GM18909 (cell line): ENCODE measurements around the gene FNIP2.
"Not testable (repeated sequence)": the region's sequence is repeated elsewhere in the genome, so short reads cannot be mapped to it uniquely, and the experiment has no call there.

Experiments used
- ATAC-seq: cut with Tn5 transposase; IDR thresholded peaks from one replicate; pipeline ENCODE4 v1.9.1; 2021; ENCODE audit warnings: mild to moderate bottlenecking; ENCODE audit not compliant: unreplicated experiment, poor library complexity

The FNIP2 gene

DNA sequence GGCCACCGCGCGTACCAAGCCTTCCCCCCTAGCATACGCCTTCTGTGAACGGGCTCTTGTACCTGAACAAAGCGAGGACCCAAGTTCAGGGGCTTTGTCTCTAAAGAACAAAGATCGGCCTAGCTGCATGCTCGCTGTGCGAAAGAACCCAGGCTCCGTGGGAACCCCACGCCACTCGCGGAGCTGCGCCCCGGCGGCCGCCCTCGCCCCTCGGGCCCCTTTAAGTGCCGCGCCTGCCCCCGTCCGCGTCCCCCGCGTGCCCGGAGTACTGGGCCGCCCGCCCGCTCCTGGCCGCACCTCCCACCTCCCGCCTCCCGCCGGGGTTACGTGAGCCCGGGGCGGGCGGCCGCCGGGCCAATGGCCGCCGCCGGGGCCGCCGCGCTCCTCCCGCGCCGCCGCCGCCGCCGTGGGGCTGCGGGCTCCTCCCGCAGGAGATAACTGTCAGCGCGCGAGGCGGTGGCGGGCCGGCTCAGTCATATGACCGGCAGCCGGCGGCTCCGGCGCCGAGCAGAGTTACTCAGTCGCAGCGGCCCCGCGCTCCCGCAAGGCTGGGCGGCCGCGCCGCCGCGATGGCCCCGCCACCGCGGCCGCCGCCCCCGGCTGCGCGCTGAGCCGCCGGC is at the start of gene FNIP2:
FNIP2 (plus strand) TSS at position 472 of the 620 bp plus-strand sequence. CDS start 187 bp downstream, outside the sequence.
- peak; percentile 81 for ATAC-seq

DNA sequence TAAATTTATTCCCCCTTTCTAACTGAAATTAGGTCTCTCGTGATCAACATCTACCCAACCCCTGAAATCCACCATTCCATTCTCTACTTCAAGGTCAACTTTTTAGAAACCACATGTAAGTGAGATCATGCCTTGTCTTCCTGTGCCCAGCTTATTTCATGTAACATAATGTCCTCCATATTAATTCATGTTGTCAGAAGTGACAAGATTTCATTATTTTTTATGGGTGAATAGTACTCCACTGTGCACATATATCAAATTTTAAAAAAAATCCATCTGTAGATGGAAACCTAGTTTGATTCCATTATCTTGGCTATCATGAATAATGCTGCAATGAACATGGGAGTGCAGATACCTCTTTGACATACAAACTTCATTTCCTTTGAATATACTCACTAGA is 47.1 kb upstream of the FNIP2 start:
- no peak for ATAC-seq

DNA sequence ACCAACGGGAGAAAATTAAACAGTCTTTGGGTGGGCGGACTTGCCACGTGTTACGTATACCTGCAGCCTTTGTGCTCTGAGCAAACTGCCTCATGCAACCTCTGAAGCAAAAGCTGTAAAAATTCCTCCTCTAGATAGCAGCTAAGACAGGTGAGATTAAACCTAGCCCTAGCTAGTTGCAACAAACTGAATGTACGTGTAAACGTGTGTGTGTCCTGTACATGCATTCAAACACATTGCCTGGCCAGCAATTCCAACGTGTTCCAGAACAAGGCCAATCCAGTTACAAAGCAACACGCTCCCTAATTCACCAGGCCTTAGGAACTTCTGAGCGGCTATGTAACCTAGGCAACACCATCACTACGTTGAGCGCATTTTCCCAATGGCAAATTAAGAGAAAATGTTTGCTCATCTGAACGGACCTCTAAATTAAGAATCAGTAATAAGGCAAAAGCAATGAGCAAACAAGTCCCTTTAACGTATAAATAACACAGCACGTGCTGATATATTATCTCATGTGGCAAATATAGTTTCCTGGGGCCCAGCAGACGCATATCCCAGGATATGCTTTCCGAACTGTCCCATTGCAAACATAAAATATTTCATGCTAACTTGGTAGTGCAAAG is 46.4 kb upstream of the FNIP2 start:
- peak; percentile 18 for ATAC-seq

- ATAC-seq, result peak; percentile 98
Observed at GRCh38 chr4:158722917-158723793, 45.7 kb upstream of the FNIP2 start, which contains the start of gene PPID. TSS of gene PPID (minus strand) at chr4:158723396. CDS start at chr4:158723288, 108 bp downstream.

GRCh38 chr4:158724637-158725036 is 44.2 kb upstream of the FNIP2 start:
- ATAC-seq, result no peak

DNA sequence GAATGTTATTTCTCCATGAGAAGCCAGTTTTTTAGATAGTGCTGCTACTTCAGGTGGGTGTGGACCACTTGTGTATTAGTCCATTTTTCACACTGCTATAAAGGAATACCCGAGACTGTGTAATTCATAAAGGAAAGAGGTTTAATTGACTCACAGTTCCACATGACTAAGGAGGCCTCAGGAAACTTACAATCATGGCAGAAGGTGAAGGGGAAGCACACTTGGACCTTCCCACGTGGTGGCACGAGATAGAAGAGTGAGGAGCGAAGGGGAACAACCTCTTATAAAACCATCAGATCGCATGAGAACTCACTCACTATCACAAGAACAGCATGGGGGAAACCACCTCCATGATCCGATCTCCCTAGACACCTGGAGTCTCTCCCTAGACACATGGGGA is 42.2 kb upstream of the FNIP2 start:
- no peak for ATAC-seq

GRCh38 chr4:158728236-158728635 is 40.6 kb upstream of the FNIP2 start:
- ATAC-seq, result no peak

GRCh38 chr4:158729716-158730559 is 38.9 kb upstream of the FNIP2 start:
- ATAC-seq, result peak; percentile 92

GRCh38 chr4:158738866-158739265 is 30.0 kb upstream of the FNIP2 start:
- ATAC-seq, result no peak

GRCh38 chr4:158739600-158739999 is 29.2 kb upstream of the FNIP2 start:
- no peak for ATAC-seq

GRCh38 chr4:158741326-158742021 is 27.4 kb upstream of the FNIP2 start:
- no peak for ATAC-seq

DNA sequence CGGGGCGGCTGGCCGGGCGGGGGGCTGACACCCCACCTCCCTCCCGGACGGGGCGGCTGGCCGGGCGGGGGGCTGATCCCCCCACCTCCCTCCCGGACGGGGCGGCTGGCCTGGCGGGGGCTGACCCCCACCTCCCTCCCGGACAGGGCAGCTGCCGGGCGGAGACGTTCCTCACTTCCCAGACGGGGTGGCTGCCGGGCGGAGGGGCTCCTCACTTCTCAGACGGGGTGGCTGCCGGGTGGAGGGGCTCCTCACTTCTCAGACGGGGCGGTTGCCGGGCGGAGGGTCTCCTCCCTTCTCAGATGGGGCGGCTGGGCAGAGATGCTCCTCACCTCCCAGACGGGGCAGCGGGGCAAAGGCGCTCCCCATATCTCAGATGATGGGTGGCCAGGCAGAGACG is 22.3 kb upstream of the FNIP2 start:
- not testable (repeated sequence) for ATAC-seq

GRCh38 chr4:158750379-158750778 is 18.4 kb upstream of the FNIP2 start:
- no peak for ATAC-seq

DNA sequence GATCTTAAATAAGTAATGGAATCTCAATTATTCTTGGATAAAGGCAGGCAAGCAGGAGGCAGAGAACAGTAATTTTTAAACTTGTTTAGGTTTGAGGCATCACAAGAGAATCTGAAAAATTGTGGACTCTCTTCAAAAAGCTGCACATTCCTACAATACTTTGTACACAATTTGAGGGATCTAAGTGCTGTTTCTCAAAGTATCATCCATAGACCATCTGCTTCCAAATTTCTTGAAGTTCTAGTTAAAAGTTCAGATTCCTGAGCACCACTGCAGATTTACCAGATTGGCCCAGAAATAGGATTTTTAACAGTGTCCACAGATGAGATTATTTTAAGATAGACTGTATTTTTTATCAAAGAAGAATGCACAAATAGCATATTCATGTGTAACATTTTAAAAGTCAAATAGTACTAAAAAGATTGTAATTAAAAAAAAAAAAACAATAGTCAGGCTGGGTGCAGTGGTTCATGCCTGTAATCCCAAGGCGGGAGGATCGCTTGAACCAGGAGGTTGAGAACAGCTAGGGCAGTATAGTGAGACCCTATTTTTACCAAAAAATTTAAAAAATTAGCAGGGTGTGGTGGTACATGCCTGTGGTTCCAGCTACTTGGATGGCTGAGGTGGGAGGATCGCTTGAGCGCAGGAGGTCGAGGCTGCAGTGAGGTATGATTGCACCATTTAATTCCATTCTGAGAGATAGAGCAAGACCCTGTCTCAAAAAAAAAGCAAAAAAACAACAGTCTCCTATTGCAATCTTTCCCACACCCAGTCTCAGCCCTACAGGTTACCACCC is 14.2 kb upstream of the FNIP2 start:
- ATAC-seq, result no peak

- not testable (repeated sequence) for ATAC-seq
Observed at GRCh38 chr4:158755819-158756218, 13.0 kb upstream of the FNIP2 start.

DNA sequence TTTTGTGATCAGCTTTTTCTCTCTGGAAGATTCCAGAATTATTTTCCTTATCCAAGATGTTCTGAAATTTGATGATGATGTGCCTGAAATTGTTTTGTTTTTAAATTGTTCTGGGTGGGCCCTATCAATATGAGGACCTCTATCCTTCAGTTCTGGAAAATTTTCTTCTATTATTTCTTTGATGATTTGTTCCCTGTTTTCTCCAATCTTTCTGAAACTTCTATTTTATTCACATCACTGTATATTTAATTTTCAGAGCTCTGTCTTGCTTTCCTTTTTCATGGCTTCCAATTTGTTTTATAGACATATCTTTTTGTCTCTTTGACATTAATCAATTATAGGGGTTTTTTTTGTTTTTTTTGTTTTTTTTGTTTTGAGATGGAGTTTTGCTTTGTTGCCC is 12.2 kb upstream of the FNIP2 start:
- ATAC-seq, result no peak

DNA sequence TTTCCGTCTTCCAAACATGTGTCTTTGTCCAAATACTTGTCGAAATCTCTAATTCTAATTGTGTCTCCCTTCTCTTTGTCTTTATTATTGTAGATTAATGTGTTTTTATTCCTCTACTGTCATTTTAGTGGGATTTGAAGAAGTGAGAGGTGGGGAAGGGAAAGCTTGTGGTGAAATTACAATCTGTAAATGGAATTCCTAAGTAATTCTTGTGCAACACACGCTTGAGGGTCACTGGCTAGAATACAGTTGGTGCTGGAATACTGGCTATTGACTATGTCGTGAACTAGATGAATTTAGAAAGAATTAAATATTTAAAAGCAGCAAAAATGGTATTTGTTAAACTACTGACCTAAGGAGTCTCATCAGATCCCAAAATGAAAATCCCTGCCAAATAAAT is 10.7 kb upstream of the FNIP2 start:
- no peak for ATAC-seq

DNA sequence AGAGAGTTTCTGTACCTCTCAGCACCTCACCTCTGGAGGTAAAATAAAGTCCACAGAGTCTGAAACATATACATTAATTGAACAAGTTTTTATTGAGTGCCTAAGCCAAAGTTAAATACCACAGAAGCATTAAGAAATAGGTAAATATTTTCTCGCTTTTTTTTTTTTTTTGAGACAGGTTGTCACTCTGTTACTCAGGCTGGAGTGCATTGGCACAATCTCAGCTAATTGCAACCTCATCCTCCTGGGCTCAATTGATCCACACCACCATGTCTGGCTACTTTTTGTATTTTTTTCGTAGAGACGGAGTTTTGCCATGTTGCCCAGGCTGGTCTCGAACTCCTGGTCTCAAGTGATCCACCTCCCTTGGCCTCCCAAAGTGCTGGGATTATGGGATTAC is 10.1 kb upstream of the FNIP2 start:
- no peak for ATAC-seq

DNA sequence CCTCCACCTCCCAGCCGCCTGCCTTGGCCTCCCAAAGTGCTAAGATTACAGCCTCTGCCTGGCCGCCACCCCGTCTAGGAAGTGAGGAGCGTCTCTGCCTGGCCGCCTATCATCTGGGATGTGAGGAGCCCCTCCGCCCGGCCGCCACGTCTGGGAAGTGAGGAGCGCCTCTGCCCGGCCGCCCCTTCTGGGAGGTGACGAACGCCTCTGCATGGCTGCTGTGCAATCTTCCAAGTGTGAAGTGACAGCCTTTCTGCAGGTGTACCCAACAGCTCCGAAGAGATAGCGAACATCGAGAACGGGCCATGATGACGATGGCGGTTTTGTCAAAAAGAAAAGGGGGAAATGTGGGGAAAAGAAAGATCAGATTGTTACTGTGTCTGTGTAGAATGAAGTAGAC is 9.3 kb upstream of the FNIP2 start:
- ATAC-seq, result not testable (repeated sequence)
